NCI-H146 treated with DMSO at 0.1 percent for 48 hours (cell line): Measurements from ENCODE around the gene LYPD6B.

Experiments used
- DNase-seq: peaks from one replicate; lab custom pipeline; 2025; ENCODE audit not compliant: unreplicated experiment; lab: John Stamatoyannopoulos, UW

Gene LYPD6B

GRCh38 chr2:149039213-149039724 lies 770 bp downstream of the LYPD6B start:
- no peak for DNase-seq

- DNase-seq = no peak
These were observed 2.0 kb downstream of the LYPD6B start for GRCh38 chr2:149040451-149040850.

GRCh38 chr2:149041482-149041881 lies 3.0 kb downstream of the LYPD6B start:
- no peak for DNase-seq

- no peak for DNase-seq
These were observed 4.4 kb downstream of the LYPD6B start for GRCh38 chr2:149042881-149043280.

GRCh38 chr2:149044500-149044899 lies 6.0 kb downstream of the LYPD6B start:
- no peak for DNase-seq

- no peak for DNase-seq
These were observed 8.6 kb downstream of the LYPD6B start for GRCh38 chr2:149047118-149047517.

- no peak for DNase-seq
These were observed 10.6 kb downstream of the LYPD6B start for GRCh38 chr2:149049142-149049541.

GRCh38 chr2:149050188-149050587 lies 11.7 kb downstream of the LYPD6B start:
- no peak for DNase-seq

- no peak for DNase-seq
These were observed 17.3 kb downstream of the LYPD6B start for GRCh38 chr2:149055751-149056150.

GRCh38 chr2:149056541-149057255 lies 18.2 kb downstream of the LYPD6B start:
- no peak for DNase-seq

GRCh38 chr2:149057401-149057800 lies 18.9 kb downstream of the LYPD6B start:
- no peak for DNase-seq

GRCh38 chr2:149058936-149059335 lies 20.4 kb downstream of the LYPD6B start:
- DNase-seq = no peak

GRCh38 chr2:149059822-149060221 lies 21.3 kb downstream of the LYPD6B start:
- no peak for DNase-seq

GRCh38 chr2:149061133-149061745 lies 22.7 kb downstream of the LYPD6B start:
- DNase-seq = no peak

GRCh38 chr2:149062531-149062930 lies 24.0 kb downstream of the LYPD6B start:
- no peak for DNase-seq

GRCh38 chr2:149063177-149063576 lies 24.7 kb downstream of the LYPD6B start:
- no peak for DNase-seq

- no peak for DNase-seq
These were observed 25.9 kb downstream of the LYPD6B start for GRCh38 chr2:149064365-149064841.

- no peak for DNase-seq
These were observed 26.5 kb downstream of the LYPD6B start for GRCh38 chr2:149064856-149065630.

- no peak for DNase-seq
These were observed 29.9 kb downstream of the LYPD6B start for GRCh38 chr2:149068225-149068995.

- no peak for DNase-seq
These were observed 30.7 kb downstream of the LYPD6B start for GRCh38 chr2:149068996-149069888.
